Fibroblast of mammary gland (primary cell): ENCODE measurements around the gene TBK1.

Source experiments
- DNase-seq: peaks from one replicate; pipeline ENCODE4 v3.0.0-alpha.2; 2010; ENCODE audit warnings: low read depth
- H3K4me3 ChIP-seq: 2 replicates; pipeline ENCODE4 v1.5.1; 2011; ENCODE audit warnings: low read depth, mild to moderate bottlenecking, low read length, moderate library complexity; ENCODE audit not compliant: control insufficient read depth
- CTCF ChIP-seq: conservative IDR thresholded peaks from 2 replicates; pipeline ENCODE4 v1.5.1; 2011; ENCODE audit warnings: low read depth, low read length, inconsistent platforms; ENCODE audit not compliant: control insufficient read depth, insufficient read depth

TBK1 gene

DNA sequence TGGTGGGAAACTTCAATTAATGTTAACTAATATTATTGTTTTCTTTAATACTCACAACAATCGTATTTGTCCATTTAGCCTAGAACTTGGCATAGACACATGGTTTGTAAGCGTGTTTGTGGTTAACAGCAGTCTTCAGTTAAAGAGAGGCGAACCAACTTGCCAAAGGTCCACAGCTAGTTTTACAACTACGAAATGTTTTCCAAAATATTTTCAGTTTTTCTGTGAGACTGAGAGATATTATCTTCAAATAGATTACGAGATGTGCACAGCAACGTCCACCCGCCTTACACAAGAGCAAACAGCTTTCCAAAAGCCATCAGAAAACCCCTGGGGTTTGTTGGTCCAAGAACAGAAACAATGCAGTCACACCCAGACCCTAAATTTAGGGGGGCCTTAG is 99.8 kb downstream of the TBK1 start:
- H3K4me3 ChIP-seq = no peak overlapping the region
- TF ChIP-seq CTCF = no peak
- peak; percentile 17 for DNase-seq
